Left renal cortex interstitium (tissue), 4 donors: ENCODE data around the gene SEPTIN1. TPM values are rescaled to one million over a fixed set of nuclear protein-coding genes. Genes with fewer than 3 reads are reported as not detected.
A peak's percentile ranks its signal among the peaks of the same experiment; 100 is the strongest.

Source experiments
- DNase-seq, 4 donors: peaks; one replicate each; pipeline ENCODE4 v3.0.0-alpha.2; 2013; ENCODE audit warnings: low read depth in 4 of 4, low spot score in 2 of 4, missing footprints in 1 of 4
- polyA plus RNA-seq, 4 donors: library from polyadenylated mRNA; unstranded; fragments of 120-200 nt; gene quantifications; one replicate each; pipeline ENCODE4 v1.2.1, GENCODE V29; 2013; ENCODE audit not compliant: insufficient read length in 4 of 4

SEPTIN1 gene
- polyA plus RNA-seq: 1 to 10 TPM; 1.5 to 3.6 (median 2.8) TPM

GRCh38 chr16:30382111-30382881 lies at the start of gene SEPTIN1:
SEPTIN1 (minus strand) TSS chr16:30382561; CDS start chr16:30382542, 19 bp downstream.
- no peak for DNase-seq

DNA sequence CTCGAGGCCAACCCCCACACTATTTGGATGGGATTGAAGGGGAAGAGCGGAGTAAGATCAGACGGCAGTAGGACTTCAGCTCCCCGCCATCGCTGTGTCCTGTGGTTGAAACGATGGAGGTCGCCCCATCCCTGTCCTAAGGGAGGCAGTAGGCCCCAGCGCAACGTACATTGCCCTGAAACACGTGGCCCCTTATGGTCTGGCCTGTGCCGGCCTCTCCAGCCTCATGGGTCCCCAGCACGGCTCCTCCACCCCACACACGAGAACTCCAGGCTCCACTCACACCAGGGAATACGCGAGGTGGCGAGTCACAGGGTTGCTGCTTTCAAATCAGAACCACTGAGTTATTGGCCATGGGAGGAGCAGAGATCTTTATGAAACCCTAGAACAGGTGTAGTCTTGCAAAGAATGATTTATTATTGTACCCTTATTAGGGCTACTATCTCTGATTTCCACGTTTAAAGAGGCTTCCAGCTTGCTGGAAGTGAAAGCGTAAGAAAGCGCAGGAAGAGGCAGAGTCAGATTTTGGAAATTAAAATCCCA lies 48.1 kb upstream of the SEPTIN1 start:
- DNase-seq: no peak

DNA sequence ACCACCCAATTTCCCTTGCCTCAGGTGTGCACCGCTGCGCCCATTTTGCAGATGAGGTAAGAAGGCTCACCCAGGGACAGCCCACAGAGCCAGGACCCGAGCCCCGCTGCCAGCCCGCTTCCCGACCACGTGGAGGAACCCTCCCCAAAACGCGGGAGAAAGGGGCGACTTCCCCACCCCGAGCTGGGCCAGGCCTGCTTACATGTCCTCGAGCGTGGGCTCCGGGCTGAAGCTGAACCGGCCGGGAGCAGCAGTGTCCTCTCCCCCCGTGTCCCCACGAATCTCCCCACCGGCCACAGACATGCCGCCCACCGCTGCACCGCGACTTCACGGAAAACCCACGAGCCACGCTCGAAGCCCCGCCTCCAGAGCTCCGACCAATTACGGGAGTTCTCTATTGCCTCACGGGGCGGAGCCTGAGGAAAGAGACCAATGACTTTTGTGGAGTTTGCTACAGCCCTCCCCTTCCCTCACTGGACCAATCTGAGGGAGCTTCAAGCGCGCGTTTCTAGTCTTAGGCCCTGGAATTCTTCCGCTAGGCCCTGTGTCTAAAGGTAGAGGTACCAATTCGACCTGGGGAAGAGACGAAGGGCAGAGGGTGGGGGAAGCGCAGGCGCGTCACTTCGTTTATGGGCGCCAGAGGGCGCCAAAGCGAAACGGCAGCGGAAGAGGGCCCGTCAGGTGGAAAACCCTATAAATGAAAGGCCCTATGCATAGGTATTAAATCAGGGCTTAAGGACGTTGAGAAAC lies 47.5 kb upstream of the SEPTIN1 start, which contains the start of gene DCTPP1:
Gene DCTPP1, minus strand, starts transcription at position 353 of the 750 bp plus-strand sequence. Its CDS starts 50 bp downstream, at position 303.
- DNase-seq: peak; percentile 91 to 98 (median 94)

- no peak for DNase-seq
Measured at GRCh38 chr16:30429418-30429677, 47.0 kb upstream of the SEPTIN1 start.

- no peak for DNase-seq
Measured at GRCh38 chr16:30428055-30428454, 45.7 kb upstream of the SEPTIN1 start.

DNA sequence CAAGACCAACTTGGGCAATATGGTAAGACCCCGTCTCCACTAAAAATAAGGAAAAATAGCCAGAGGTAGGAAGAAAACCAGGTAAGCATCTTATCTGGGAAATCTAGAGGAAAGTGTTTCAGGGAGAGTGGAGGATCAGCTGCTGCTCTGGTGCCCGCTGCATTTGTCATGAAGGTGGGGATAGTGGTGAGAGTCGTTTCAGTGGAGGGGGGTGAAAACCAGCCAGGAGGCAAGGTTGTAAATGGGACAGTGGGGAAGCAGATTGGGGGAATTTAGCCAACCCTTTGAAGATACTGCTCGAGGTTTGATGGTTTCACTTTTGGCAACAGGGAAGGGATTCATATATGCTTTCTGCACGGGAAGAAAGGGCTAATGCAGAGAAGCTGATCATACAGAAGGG lies 38.6 kb upstream of the SEPTIN1 start:
- DNase-seq: no peak

GRCh38 chr16:30418350-30419181 lies 36.2 kb upstream of the SEPTIN1 start:
- no peak for DNase-seq

DNA sequence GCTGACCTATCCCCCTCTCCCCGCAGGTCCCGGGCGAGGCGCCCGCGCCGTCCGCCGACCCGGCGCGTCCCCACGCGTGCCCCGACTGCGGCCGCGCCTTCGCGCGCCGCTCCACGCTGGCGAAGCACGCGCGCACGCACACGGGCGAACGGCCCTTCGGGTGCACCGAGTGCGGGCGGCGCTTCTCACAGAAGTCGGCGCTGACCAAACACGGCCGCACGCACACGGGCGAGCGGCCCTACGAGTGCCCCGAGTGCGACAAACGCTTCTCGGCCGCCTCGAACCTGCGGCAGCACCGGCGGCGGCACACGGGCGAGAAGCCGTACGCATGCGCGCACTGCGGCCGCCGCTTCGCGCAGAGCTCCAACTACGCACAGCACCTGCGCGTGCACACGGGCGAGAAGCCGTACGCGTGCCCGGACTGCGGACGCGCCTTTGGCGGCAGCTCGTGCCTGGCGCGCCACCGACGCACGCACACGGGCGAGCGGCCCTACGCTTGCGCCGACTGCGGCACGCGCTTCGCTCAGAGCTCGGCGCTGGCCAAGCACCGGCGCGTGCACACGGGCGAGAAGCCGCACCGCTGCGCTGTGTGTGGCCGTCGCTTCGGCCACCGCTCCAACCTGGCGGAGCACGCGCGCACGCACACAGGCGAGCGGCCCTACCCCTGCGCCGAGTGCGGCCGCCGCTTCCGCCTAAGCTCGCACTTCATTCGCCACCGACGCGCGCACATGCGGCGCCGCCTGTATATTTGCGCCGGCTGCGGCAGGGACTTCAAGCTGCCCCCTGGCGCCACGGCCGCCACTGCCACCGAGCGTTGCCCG lies 35.4 kb upstream of the SEPTIN1 start:
- peak in 2 of 4 donors; percentile 83 to 86 for DNase-seq

DNA sequence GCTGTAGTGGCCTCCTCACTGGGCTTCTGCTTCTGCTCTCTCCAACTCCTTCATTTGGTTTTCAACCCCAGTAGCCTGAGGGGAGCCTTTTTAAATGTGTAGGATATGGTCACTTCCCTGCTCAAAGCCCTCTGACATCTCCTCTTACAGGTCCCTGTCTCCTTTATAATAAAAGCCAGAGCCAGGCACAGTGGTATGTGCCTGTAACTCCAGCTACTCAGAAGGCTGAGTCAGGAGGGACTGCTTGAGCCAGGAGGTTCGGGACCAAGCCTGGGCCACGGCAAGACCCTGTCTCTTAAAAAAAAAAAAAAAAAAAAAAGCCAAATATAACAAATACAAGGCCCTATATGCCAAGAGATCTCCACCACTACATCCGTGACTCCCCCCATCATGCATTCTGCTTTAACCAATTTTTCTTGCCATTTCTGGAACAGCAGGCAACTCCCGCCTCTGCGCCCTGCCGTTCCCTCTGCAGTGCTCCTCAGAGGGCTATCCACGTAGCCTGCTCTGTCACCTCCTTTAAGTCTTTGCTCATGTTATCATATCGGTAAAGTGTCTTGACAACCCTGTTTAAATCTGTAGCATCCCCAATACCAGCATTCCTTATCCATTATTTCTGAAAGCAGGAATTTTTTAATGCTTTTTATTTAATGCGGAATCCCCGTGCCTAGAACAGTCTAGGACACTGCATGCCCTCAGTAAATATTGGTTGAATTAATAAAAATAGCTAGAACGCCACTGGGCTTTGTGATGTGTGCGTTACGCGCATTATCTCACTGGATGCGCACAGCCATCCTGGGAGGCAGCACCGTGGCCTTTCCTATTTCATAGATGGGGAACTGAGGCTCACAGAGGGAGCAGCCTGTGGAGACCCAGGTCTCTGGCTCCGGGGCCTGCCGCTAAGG lies 34.5 kb upstream of the SEPTIN1 start:
- no peak for DNase-seq

- no peak for DNase-seq
Measured at GRCh38 chr16:30416047-30416603, 33.8 kb upstream of the SEPTIN1 start.

- no peak for DNase-seq
Measured at GRCh38 chr16:30414159-30414558, 31.8 kb upstream of the SEPTIN1 start.

GRCh38 chr16:30413112-30413806 lies 30.9 kb upstream of the SEPTIN1 start:
- no peak for DNase-seq

GRCh38 chr16:30409125-30410060 lies 27.0 kb upstream of the SEPTIN1 start:
- DNase-seq: peak in 1 of 4 donors; percentile 89

DNA sequence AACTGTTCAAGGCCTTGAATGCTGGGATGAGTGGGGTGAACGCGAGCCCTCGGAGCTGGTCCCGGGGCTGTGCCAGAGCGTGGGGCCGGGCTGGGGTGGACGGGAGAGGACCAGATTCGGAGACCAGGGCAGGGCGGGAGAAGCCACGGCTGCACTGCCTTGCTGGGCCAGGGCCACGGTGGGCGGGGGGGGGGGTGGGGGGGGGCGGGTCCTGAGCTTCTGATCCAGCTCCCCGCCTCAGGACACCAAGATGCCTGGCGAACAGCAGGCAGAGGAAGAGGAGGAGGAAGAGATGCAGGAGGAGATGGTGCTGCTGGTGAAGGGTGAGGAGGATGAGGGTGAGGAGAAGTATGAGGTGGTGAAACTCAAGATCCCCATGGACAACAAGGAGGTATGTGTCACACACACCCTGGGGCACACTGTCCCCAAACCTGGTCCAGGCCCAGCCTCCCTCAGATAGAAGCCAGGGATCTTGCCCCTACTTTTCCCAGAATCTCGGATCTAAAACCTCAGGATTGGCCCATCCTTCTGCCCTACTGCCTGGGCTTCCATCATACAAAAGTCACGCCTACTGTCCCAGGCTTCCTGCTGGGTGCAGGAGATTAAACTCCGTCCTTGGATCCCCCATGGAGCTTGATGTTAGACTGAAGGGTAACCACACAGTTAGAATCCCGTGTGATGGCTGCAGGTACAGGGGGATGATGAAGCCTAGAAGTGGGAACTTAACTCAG lies 25.6 kb upstream of the SEPTIN1 start:
- DNase-seq: no peak

DNA sequence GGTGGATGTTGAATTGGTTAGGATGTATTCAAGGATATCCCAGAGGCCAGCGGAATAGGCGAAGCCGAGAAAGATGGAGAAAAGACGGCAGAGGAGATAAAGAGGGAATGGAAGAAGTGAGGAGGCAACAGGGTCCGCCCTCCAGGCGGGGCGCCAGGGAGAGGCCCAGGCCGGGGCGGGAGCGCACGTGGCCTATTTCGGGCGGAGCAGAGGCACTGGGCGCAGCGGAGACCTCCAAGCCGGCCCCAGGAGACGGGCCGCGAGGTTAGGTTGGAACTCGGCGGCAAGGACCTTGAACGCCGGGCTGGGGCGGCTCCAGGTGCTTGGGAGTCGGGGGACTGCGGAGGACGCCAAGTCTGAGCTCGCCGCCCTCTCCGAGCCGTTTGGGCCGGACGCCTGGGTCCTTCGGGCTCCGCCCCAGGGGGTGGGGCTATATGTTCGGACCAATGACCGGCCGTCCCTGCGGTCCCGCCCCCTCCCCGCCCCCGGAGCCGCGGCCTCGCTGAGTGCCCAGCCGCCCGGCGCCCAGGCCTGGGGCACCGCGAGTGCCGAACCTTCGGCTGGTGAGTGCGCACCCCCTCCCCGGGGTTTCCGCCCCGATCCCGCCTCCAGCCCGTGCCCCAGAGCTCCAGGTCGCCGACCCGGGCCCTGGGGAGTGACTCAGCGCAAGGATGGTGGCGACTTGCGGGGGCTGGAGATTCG lies 24.9 kb upstream of the SEPTIN1 start, which contains the start of gene ZNF771:
Gene ZNF771, plus strand, starts transcription at position 505 of the 702 bp plus-strand sequence. CDS start 448 bp downstream, outside the sequence.
- DNase-seq: peak in 2 of 4 donors; percentile 84 to 87

- DNase-seq: no peak
Measured at GRCh38 chr16:30406795-30407101, 24.4 kb upstream of the SEPTIN1 start.
